Dendritic cell treated with granulocyte-macrophage colony-stimulating factor and Interleukin-4, amounts not matched to agents 40 ng/mL and 50 ng/mL, for 4 days (primary cell): Measurements from ENCODE around the gene BRICD5.
"Not testable (repeated sequence)": the region's sequence is repeated elsewhere in the genome, so short reads cannot be mapped to it uniquely, and the experiment has no call there.

Source experiments
- H3K27ac Mint-ChIP-seq: one replicate; pipeline ENCODE4 v1.8.0; 2022; ENCODE audit warnings: mild to moderate bottlenecking, mixed read lengths
- H3K27me3 Mint-ChIP-seq: one replicate; pipeline ENCODE4 v1.8.0; 2022; ENCODE audit warnings: mild to moderate bottlenecking, mixed read lengths
- H3K36me3 Mint-ChIP-seq: one replicate; pipeline ENCODE4 v1.8.0; 2022; ENCODE audit warnings: low read depth, mixed read lengths
- H3K4me1 Mint-ChIP-seq: one replicate; pipeline ENCODE4 v1.8.0; 2022; ENCODE audit warnings: low read depth, mixed read lengths
- H3K4me3 Mint-ChIP-seq: one replicate; pipeline ENCODE4 v1.8.0; 2022; ENCODE audit warnings: mild to moderate bottlenecking, moderate library complexity, mixed read lengths
- H3K9me3 Mint-ChIP-seq: one replicate; pipeline ENCODE4 v1.8.0; 2022; ENCODE audit warnings: mixed read lengths
- intact Hi-C: fragments of 100-400 bp; cut with micrococcal nuclease; formaldehyde crosslinking; loops from one replicate; pipeline ENCODE4 v1.15.0; 2022

BRICD5 gene

GRCh38 chr16:2206420-2206779, 4.3 kb downstream of the BRICD5 start:
- intact Hi-C loops: no loop called here
- no peaks in the 10 kb centered on the region for H3K9me3 Mint-ChIP-seq
- H3K27ac Mint-ChIP-seq: peak overlapping the region; percentile 86
- peaks cover 15% of the 10 kb centered on the region for H3K27me3 Mint-ChIP-seq
- H3K36me3 Mint-ChIP-seq: peaks cover 54% of the 10 kb centered on the region
- H3K4me3 Mint-ChIP-seq: peak overlapping the region; percentile 85
- peaks cover 50% of the 10 kb centered on the region for H3K4me1 Mint-ChIP-seq

GRCh38 chr16:2205967-2206313, 4.7 kb downstream of the BRICD5 start:
- intact Hi-C loops: loop anchor here (1.0 kb wide), 2 partner anchors 17 to 51 kb away; partner anchors contain the start of genes E4F1 and TRAF7
- Mint-ChIP-seq H3K4me1 (peaks cover 50% of the 10 kb centered on the region), H3K27ac (peak overlapping the region; percentile 86), H3K36me3 (peaks cover 49% of the 10 kb centered on the region), H3K27me3 (peaks cover 17% of the 10 kb centered on the region), H3K9me3 (no peaks in the 10 kb centered on the region), H3K4me3 (peak overlapping the region; percentile 85)

- Mint-ChIP-seq H3K4me1 (peaks cover 47% of the 10 kb centered on the region), H3K9me3 (no peaks in the 10 kb centered on the region), H3K36me3 (peaks cover 43% of the 10 kb centered on the region), H3K27me3 (peaks cover 21% of the 10 kb centered on the region), H3K4me3 (peak within 1 kb of the TSS; percentile 85), H3K27ac (peak within 1 kb of the TSS; percentile 86)
- intact Hi-C loops: loop anchor here (1.0 kb wide), 2 partner anchors 18 to 50 kb away; partner anchors contain the start of genes E4F1 and TRAF7
Observed at GRCh38 chr16:2205104-2205966, 5.3 kb downstream of the BRICD5 start, which contains the start of gene MLST8. TSS of gene MLST8 (plus strand) at chr16:2205454. CDS start at chr16:2206086, 632 bp downstream.

DNA sequence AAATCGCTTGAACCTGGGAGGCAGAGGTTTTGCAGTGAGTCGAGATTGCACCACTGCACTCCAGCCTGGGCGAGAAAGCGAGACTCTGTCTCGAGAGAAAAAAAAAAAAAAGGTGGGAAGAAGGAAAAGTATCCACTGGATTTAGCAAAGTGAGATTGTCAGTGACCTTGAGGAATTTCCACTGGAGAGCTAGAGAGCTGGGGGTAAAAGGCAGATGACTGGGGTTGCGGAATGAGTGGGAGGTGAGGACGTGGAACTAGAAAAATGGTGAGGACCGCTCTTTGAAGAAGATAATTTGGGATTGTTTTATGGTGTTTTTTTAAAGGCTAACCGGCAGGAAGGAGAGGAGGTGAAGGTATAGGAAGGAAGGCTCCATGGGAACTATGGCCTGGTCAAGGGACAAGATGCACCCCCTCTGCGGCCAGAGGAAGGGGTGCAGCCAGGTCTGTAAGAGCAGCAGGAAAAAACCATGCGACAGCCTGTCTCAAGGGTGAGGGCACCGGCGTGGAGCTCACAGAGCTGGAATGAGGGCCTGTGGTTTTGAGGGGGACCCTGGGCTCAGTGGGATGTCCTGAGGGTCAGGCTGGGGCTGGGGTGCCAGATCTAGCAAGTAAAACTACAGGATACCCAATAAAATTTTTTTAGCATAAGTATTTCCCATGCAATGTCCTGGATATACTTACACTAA, 6.1 kb downstream of the BRICD5 start:
- intact Hi-C loops: loop anchor here (1.0 kb wide), 2 partner anchors 19 to 49 kb away; partner anchors contain the start of genes E4F1 and TRAF7
- Mint-ChIP-seq H3K27me3 (peaks cover 28% of the 10 kb centered on the region), H3K36me3 (peaks cover 36% of the 10 kb centered on the region), H3K4me3 (peak overlapping the region; percentile 85), H3K4me1 (peaks cover 44% of the 10 kb centered on the region), H3K27ac (peak overlapping the region; percentile 86), H3K9me3 (no peaks in the 10 kb centered on the region)

GRCh38 chr16:2203119-2203688, 7.5 kb downstream of the BRICD5 start:
- Mint-ChIP-seq H3K27ac (peak overlapping the region; percentile 20), H3K36me3 (peaks cover 22% of the 10 kb centered on the region), H3K27me3 (peaks cover 42% of the 10 kb centered on the region), H3K4me1 (peaks cover 42% of the 10 kb centered on the region)
- H3K9me3 Mint-ChIP-seq, H3K4me3 Mint-ChIP-seq, intact Hi-C loops: not testable (repeated sequence)

DNA sequence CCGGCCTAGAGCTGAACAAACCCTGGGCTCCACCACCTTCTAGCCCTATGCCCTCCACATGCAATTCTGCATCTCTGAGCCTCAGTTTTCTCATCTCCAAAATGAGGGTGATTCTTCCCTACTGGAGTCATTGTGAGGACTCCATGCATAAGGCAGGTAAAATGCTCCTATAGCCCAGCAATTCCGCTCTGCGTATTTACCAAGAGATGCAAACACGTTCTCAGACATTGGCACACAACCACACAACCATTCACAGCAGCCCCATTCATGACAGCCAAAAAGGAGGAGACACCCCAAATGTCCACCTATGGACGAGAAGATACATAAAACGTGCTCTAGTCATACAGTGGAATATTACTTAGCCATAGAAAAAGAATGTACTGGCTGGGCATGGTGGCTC, 10.3 kb downstream of the BRICD5 start:
- H3K36me3 Mint-ChIP-seq: no peaks in the 10 kb centered on the region
- peaks cover 63% of the 10 kb centered on the region for H3K27me3 Mint-ChIP-seq
- H3K9me3 Mint-ChIP-seq: no peaks in the 10 kb centered on the region
- no peak overlapping the region for H3K4me3 Mint-ChIP-seq
- no peak overlapping the region for H3K27ac Mint-ChIP-seq
- intact Hi-C loops: no loop called here
- peaks cover 17% of the 10 kb centered on the region for H3K4me1 Mint-ChIP-seq

DNA sequence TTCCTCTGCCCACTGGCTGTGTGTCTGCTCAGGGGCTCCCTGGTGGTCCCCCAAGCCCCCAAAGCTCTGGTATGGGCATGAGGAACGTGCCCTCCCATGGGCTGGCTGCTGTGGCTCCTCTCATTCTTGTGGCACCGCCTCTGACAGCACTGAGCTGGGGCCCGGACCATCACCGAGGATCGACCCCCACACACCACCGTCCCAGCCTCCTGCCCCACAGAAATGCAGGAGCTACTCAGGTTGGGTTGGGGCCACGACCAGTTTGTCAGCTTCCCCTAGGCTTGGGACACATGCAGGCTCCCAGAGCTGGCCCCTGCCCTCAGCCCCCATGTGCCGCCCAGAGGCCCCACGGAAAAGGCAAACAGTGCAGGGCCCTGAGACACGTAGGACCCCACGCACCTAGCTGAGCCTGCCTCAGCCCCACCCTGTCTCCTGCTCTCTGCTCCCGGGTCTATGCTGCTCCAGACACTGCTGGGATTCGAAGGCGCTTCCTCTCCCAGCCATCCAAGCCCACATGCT, 11.0 kb downstream of the BRICD5 start:
- Mint-ChIP-seq H3K27me3 (peaks cover 69% of the 10 kb centered on the region), H3K9me3 (no peaks in the 10 kb centered on the region), H3K27ac (no peak overlapping the region), H3K4me3 (no peak overlapping the region), H3K36me3 (no peaks in the 10 kb centered on the region), H3K4me1 (peaks cover 15% of the 10 kb centered on the region)
- intact Hi-C loops: no loop called here

DNA sequence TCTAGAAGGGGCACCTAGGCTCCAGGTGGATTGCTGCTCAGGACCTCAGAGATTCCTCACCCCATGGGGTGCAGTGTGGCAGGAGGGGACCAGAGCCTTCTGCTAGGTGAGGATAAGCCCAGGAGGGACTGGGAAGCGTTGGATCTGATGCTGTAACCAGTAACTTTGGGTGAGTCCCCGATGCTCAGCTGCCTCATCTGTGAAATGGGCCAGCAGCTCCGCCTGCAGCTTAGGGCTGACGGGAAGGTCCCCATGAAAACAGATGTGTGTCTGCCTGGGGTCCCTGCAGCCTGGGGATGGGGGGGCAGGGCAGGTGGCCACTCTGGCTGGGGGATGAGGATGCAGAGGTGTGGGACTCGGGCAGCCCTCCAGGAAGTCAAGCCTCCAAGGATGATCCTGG, 11.6 kb downstream of the BRICD5 start:
- intact Hi-C loops: no loop called here
- Mint-ChIP-seq H3K36me3 (no peaks in the 10 kb centered on the region), H3K27me3 (peaks cover 75% of the 10 kb centered on the region), H3K9me3 (no peaks in the 10 kb centered on the region), H3K27ac (no peak overlapping the region), H3K4me3 (no peak overlapping the region), H3K4me1 (peaks cover 9% of the 10 kb centered on the region)

GRCh38 chr16:2198283-2198682, 12.4 kb downstream of the BRICD5 start:
- H3K27me3 Mint-ChIP-seq: peaks cover 80% of the 10 kb centered on the region
- no peaks in the 10 kb centered on the region for H3K36me3 Mint-ChIP-seq
- intact Hi-C loops: no loop called here
- no peak overlapping the region for H3K4me3 Mint-ChIP-seq
- no peaks in the 10 kb centered on the region for H3K9me3 Mint-ChIP-seq
- H3K4me1 Mint-ChIP-seq: peaks cover 1% of the 10 kb centered on the region
- H3K27ac Mint-ChIP-seq: no peak overlapping the region

- H3K27me3 Mint-ChIP-seq: peaks cover 79% of the 10 kb centered on the region
- no peaks in the 10 kb centered on the region for H3K4me1 Mint-ChIP-seq
- intact Hi-C loops: no loop called here
- no peaks in the 10 kb centered on the region for H3K36me3 Mint-ChIP-seq
- no peaks in the 10 kb centered on the region for H3K9me3 Mint-ChIP-seq
- no peak overlapping the region for H3K4me3 Mint-ChIP-seq
- no peak overlapping the region for H3K27ac Mint-ChIP-seq
Observed at GRCh38 chr16:2197765-2198164, 12.9 kb downstream of the BRICD5 start.

GRCh38 chr16:2196981-2197511, 13.6 kb downstream of the BRICD5 start:
- H3K36me3 Mint-ChIP-seq: no peaks in the 10 kb centered on the region
- H3K9me3 Mint-ChIP-seq: no peaks in the 10 kb centered on the region
- peak overlapping the region; percentile 68 for H3K4me3 Mint-ChIP-seq
- H3K27ac Mint-ChIP-seq: no peak overlapping the region
- intact Hi-C loops: no loop called here
- peaks cover 79% of the 10 kb centered on the region for H3K27me3 Mint-ChIP-seq
- H3K4me1 Mint-ChIP-seq: no peaks in the 10 kb centered on the region

DNA sequence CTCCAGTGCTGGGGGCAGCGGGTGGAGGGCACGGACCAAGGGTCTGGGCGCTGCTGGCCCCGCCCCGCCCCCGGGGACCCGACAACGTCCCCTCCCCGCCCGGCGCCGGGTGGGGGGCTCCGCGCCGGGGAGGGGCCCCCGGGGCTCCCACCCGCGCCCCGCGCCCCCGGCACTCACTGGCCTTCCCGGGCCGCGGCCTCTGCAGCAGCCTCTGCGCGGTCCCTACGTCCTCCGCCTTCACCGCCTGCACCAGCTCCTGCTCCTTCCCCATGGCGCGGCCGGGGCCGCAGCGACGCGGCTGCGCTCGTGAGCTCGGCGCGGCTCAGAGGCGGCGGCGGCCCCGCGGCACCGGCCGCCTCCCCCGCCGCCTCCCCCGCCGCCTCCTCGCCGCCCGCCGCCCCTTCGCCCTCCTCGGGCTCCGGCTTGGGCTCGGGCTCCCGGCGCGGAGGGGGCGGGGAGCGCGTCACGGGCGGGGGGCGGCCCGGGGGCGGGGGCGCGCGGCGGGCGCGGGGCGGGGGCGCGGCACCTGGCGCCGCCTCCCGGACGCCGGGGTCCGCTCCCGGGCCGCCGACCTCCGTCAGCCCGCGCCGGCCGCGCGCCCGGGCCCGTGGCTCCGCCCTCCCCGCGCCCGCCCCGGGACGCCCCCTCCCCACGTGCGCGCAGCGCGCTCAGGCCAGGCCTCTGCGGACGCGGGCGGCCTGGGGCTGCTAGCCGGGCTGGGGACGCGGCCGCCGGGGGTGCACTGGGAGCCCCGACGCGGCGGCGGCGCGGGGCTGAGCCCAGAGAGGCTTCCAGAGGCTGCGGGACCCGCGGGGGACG, 14.3 kb downstream of the BRICD5 start, which contains the start of gene CASKIN1:
TSS of gene CASKIN1 (minus strand) at position 444 of the 819 bp plus-strand sequence. CDS start at position 271, 173 bp downstream.
- peak within 1 kb of the TSS; percentile 68 for H3K4me3 Mint-ChIP-seq
- H3K27ac Mint-ChIP-seq: no peak within 1 kb of the TSS
- H3K4me1 Mint-ChIP-seq: no peaks in the 10 kb centered on the region
- H3K36me3 Mint-ChIP-seq: no peaks in the 10 kb centered on the region
- H3K9me3 Mint-ChIP-seq: no peaks in the 10 kb centered on the region
- peaks cover 72% of the 10 kb centered on the region for H3K27me3 Mint-ChIP-seq
- intact Hi-C loops: no loop called here
